Skeletal muscle tissue (tissue), 4 donors: ENCODE data around the gene ATR. TPM values are rescaled to one million over a fixed set of nuclear protein-coding genes. Genes with fewer than 3 reads are reported as not detected.
"Not testable (repeated sequence)": the region's sequence is repeated elsewhere in the genome, so short reads cannot be mapped to it uniquely, and the experiment has no call there.

Experiments used
- H3K27ac ChIP-seq: one replicate; pipeline ENCODE4 v1.7.0; 2013; ENCODE audit warnings: mild to moderate bottlenecking, low read depth, low read length, inconsistent platforms
- H3K27me3 ChIP-seq, 3 donors: one replicate each; pipeline ENCODE4 v1.7.0; 2013; ENCODE audit warnings: low read length in 3 of 3; ENCODE audit not compliant: control insufficient read depth in 3 of 3, insufficient read depth in 3 of 3
- H3K36me3 ChIP-seq, 3 donors: one replicate each; pipeline ENCODE4 v1.7.0; 2013; ENCODE audit warnings: low read length in 3 of 3; ENCODE audit not compliant: control insufficient read depth in 3 of 3, insufficient read depth in 3 of 3
- H3K4me1 ChIP-seq, 3 donors: one replicate each; pipeline ENCODE4 v1.7.0; 2013; ENCODE audit warnings: low read length in 3 of 3, mild to moderate bottlenecking in 3 of 3; ENCODE audit not compliant: control insufficient read depth in 3 of 3, insufficient read depth in 3 of 3
- H3K4me3 ChIP-seq, 3 donors: one replicate each; pipeline ENCODE4 v1.7.0; 2013; ENCODE audit warnings: low read length in 3 of 3
- H3K9ac ChIP-seq, 3 donors: one replicate each; pipeline ENCODE4 v1.7.0; 2013; ENCODE audit warnings: low read length in 3 of 3, mild to moderate bottlenecking in 3 of 3, moderate library complexity in 2 of 3, low read depth in 1 of 3
- H3K9me3 ChIP-seq, 3 donors: one replicate each; pipeline ENCODE4 v1.7.0; 2013; ENCODE audit warnings: low read length in 3 of 3; ENCODE audit not compliant: control insufficient read depth in 3 of 3
- total RNA-seq: library from RNA; depleted of rRNA; stranded (reverse); fragments of >200 nt; gene quantifications from one replicate; pipeline ENCODE4 v1.2.3, GENCODE V29; 2014
- donor health status: Osteomylitis.

ATR gene
- total RNA-seq, 1 donor from 2014 or later = 25.6 TPM

DNA sequence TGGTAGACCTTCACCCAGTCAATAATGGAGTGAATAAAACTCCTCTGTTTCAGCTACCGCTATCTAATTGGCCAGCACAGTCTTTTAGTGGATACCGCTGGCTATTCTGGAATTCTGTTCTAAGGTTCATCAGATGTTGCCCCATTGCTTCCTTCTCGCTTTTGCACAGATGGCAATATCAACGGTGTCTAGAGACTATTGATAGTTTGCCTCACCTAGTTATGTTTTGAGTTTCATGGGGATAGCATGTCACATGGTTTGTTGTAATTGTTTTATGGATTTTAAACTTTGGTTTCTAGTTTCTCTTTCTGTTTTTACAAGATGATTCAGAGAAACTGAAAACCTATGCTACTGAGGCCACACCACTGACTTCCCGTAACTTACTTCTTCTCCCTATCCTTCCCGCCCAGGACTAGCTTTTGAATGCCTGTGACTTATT, 132.7 kb downstream of the ATR start:
- peak overlapping the region in 1 of 3 donors; percentile 100 for H3K9ac ChIP-seq
- H3K9me3 ChIP-seq = no peaks in the 10 kb centered on the region
- peaks cover 12 to 23% (median 17%) of the 10 kb centered on the region in 3 donors for H3K4me1 ChIP-seq
- H3K4me3 ChIP-seq = peak overlapping the region in 1 of 3 donors; percentile 10
- H3K36me3 ChIP-seq = peaks cover 0 to 3% (median 3%) of the 10 kb centered on the region in 3 donors
- H3K27me3 ChIP-seq = no peaks in the 10 kb centered on the region
- H3K27ac ChIP-seq = no peak overlapping the region

DNA sequence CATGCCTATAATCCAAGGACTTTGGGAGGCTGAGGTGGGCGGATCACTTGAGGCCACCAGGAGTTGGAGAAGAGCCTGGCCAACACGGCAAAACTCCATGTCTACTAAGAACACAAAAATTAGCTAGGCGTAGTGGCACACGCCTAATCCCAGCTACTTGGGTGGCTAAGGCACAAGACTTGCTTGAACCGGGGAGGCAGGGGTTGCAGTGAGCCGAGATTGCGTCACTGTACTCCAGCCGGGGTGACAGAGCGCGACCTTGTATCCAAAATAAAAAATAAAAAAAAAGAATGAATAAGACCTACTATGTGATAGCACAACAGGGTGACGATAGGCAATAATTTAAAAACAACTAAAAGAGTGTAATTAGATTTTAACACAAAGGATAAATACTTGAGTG, 134.2 kb downstream of the ATR start:
- H3K9me3 ChIP-seq = no peaks in the 10 kb centered on the region
- no peak overlapping the region for H3K27ac ChIP-seq
- H3K36me3 ChIP-seq = no peaks in the 10 kb centered on the region
- H3K9ac ChIP-seq = no peak overlapping the region
- H3K27me3 ChIP-seq = no peaks in the 10 kb centered on the region
- no peak overlapping the region for H3K4me3 ChIP-seq
- peaks cover 12 to 23% (median 17%) of the 10 kb centered on the region in 3 donors for H3K4me1 ChIP-seq

DNA sequence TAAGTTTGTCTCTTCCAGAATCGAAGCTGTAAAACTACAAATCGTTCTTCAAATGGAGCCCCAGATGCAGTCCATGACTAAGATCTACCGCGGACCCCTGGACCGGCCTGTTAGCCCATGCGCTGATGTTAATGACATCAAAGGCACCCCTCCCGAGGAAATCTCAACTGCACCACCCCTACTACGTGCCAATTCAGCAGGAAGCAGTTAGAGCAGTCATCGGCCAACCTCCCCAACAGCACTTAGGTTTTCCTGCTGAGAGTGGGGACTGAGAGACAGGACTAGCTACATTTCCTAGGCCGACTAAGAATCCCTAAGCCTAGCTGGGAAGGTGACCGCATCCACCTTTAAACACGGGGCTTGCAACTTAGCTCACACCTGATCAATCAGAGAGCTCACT, 135.5 kb downstream of the ATR start:
- not testable (repeated sequence) for H3K36me3 ChIP-seq, H3K9me3 ChIP-seq, H3K4me3 ChIP-seq, H3K9ac ChIP-seq, H3K27ac ChIP-seq, H3K27me3 ChIP-seq
- peaks cover 12 to 20% (median 17%) of the 10 kb centered on the region in 3 donors for H3K4me1 ChIP-seq

DNA sequence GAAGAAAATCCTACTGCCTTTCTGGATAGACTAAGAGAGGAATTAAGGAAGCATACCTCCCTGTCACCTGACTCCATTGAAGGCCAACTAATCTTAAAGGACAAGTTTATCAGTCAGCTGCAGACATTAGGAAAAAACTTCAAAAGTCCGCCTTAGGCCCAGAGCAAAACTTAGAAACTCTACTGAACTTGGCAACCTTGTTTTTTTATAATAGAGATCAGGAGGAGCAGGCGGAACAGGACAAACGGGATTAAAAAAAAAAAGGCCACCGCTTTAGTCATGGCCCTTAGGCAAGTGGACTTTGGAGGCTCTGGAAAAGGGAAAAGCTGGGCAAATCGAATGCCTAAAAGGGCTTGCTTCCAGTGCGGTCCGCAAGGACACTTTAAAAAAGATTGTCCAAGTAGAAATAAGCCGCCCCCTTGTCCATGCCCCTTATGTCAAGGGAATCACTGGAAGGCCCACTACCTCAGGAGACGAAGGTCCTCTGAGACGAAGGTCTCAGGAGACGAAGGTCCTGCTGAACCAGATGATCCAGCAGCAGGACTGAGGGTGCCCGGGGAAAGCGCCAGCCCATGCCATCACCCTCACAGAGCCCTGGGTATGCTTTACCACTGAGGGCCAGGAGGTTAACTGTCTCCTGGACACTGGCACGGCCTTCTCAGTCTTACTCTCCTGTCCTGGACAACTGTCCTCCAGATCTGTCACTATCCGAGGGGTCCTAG, 138.9 kb downstream of the ATR start:
- not testable (repeated sequence) for H3K27me3 ChIP-seq, H3K4me3 ChIP-seq, H3K9me3 ChIP-seq, H3K36me3 ChIP-seq, H3K27ac ChIP-seq, H3K9ac ChIP-seq, H3K4me1 ChIP-seq

DNA sequence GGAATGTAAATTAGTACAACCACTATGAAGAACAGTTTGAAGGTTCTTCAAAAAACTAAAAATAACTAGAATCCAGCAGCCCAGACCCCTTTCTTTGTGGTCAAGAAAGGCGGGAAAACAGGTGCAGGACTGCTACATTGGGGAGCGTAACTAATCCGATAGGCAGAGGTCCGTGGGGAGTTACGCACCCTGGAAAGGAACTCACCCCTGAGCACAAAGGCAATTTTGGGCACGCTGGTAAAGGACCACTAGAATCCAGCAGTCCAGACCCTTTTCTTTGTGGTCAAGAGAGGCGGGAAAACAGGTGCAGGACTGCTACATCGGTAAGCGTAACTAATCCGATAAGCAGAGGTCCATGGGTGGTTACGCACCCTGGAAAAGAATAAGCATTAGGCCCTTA, 140.4 kb downstream of the ATR start:
- not testable (repeated sequence) for H3K27me3 ChIP-seq, H3K27ac ChIP-seq, H3K4me1 ChIP-seq, H3K36me3 ChIP-seq, H3K4me3 ChIP-seq, H3K9ac ChIP-seq, H3K9me3 ChIP-seq

DNA sequence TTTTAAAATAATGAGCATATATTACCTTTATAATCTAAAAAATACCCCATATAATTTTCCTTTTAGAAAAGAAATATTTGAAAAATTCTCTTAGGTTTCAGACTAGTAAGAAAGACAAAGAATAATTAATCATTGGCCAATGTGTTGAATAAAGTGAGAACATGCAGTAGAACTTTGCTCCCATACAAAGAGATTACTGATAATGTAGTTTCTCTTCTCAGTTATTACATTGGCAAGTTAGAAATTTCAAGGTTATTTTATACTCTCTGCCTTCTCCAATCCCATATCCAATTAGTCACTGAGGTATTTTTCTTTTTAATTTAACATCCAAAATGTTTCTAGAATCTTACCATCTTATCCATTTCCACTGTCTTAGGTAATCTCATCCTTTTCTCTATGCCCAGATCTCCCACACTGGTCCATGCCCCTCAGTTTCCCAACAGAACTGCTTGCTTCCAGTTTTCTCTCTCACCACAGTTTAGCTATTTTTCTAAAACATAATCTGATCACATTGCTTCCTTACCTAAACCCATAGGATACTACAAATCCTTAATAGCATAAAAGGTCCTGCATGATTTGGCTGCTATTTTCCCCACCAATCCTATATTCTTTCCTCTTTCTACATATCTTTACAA, 141.5 kb downstream of the ATR start:
- H3K4me3 ChIP-seq = no peak overlapping the region
- H3K4me1 ChIP-seq = no peaks in the 10 kb centered on the region
- H3K27ac ChIP-seq = no peak overlapping the region
- H3K27me3 ChIP-seq = no peaks in the 10 kb centered on the region
- no peak overlapping the region for H3K9ac ChIP-seq
- peaks cover 2 to 4% (median 3%) of the 10 kb centered on the region in 3 donors for H3K36me3 ChIP-seq
- H3K9me3 ChIP-seq = no peaks in the 10 kb centered on the region

DNA sequence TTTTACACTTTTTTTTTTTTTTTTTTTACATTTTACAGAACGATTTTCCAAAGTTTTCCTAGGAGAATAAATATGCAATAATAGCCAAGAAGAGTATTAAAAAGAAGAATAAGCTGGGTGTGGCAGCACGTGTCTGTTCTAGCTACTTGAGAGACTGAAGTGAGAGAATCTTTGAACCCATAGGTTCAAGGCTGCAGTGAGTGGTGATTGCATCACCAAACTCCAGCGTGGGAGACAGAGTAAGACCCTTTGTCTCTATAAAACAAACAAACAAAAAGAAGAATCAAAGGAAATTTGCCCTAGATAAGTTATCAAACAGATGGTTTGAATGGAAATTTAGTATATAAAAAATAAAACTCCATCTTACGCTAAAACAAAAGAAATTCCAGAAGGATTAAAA, 144.0 kb downstream of the ATR start:
- Histone ChIP-seq H3K27ac (no peak overlapping the region), H3K9me3 (no peaks in the 10 kb centered on the region), H3K4me1 (no peaks in the 10 kb centered on the region), H3K4me3 (no peak overlapping the region), H3K27me3 (no peaks in the 10 kb centered on the region), H3K36me3 (peaks cover 2 to 19% (median 10%) of the 10 kb centered on the region in 3 donors), H3K9ac (no peak overlapping the region)

DNA sequence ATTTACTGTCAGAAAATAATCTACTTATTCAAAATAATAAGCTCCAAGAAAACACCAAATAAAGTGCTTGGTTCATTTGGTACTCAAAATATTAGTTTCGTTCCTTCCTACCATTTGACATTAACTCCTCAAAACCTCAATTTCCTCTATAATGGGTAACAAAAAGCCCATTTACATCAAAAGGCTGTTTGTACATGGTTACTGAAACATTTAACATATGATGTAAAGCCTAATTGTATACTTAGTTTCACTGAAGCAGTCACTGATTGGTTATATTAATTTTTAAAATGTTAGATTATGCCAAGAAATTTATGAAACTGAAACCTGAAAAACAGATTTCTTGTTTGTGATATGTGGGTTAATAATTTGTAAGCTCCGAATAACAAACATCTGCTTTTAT, 145.4 kb downstream of the ATR start:
- Histone ChIP-seq H3K27ac (no peak overlapping the region), H3K9ac (no peak overlapping the region), H3K36me3 (peaks cover 2 to 22% (median 10%) of the 10 kb centered on the region in 3 donors), H3K4me3 (no peak overlapping the region), H3K9me3 (no peaks in the 10 kb centered on the region), H3K4me1 (no peaks in the 10 kb centered on the region), H3K27me3 (no peaks in the 10 kb centered on the region)

DNA sequence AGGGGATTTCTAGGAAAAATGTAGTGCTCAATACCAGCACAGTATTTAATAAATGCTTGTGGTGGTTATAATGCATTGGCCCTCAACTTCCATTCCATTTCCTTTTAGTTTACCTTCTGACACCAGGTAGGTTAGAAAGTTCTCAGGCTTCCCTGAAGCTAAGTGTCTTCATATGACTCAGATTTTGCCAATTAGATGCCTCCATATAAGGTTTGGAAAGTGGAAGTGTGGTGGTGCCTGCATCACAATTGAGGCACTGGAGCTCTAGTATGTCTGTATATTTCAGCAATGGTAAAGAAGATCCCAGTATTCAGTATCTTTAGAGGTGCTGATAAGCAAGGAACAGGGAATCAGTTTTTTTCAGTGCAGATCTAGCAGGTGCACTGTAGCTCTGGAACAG, 149.0 kb downstream of the ATR start:
- Histone ChIP-seq H3K4me1 (no peaks in the 10 kb centered on the region), H3K36me3 (peaks cover 0 to 26% (median 10%) of the 10 kb centered on the region in 3 donors), H3K9ac (no peak overlapping the region), H3K27ac (no peak overlapping the region), H3K4me3 (no peak overlapping the region), H3K9me3 (no peaks in the 10 kb centered on the region), H3K27me3 (no peaks in the 10 kb centered on the region)

DNA sequence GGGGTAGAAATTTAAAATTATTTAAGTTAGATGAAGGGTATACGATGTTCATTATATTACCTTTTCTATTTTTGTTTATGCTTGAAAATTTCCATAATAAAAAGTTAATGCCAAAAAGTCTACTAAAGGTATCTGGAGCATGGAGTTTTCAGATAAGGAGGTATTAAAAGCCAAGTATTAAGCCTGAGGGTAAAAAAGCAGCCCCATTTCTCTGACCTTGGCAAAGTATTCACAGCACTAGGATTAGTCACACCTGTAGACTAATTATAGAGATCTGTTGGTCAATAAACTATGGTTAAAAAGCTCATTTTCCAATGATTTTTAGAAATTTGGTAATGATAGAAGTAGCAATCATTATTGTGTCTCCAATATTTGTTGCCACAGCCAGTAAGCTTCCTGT, 153.8 kb downstream of the ATR start:
- no peaks in the 10 kb centered on the region for H3K9me3 ChIP-seq
- no peak overlapping the region for H3K4me3 ChIP-seq
- no peaks in the 10 kb centered on the region for H3K27me3 ChIP-seq
- peaks cover 3 to 21% (median 20%) of the 10 kb centered on the region in 3 donors for H3K36me3 ChIP-seq
- H3K27ac ChIP-seq = no peak overlapping the region
- H3K4me1 ChIP-seq = no peaks in the 10 kb centered on the region
- H3K9ac ChIP-seq = no peak overlapping the region
